CD4-positive, alpha-beta T cell treated with Interleukin-17A for 1 hour (primary cell): ENCODE measurements around the gene SLC25A38.

Source experiments
- DNase-seq: peaks from one replicate; pipeline ENCODE4 v3.0.0-alpha.2; 2020

Gene SLC25A38

DNA sequence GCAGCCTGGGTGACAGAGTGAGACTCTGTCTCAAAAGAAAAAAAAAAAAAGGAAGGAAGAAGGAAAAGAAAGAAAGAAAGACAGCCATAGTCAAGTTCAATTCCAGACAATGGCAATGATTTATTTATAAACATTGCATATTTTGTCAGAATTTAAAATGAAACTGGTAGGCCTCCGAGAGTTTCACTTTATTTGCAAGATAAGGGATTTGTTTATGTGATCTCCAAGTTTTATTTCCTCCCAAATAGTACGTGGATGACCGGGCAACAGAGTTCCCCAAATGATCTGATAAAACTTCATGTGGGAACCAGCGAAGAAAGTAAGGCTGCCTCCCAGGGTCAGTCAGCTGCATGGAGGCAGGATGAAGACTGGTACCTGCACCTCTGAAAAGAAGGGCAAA lies 55.7 kb downstream of the SLC25A38 start:
- no peak for DNase-seq

DNA sequence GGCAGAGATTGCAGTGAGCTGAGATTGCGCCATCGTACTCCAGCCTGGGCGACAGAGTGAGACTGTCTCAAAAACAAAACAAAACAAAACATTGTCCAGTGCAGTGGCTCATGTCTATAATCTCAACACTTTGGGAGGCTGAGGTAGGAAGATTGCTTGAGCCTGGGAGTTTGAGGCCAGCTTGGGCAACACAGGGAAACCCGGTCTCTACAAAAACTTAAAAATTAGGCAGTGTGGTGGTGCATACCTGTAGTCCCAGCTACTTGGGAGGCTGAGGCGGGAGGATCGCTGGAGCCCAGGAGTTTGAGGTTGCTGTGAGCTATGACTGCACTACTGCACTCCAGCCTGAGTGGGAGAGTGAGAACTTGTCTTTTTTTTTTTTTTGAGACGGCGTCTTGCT lies 57.1 kb downstream of the SLC25A38 start:
- DNase-seq: no peak

DNA sequence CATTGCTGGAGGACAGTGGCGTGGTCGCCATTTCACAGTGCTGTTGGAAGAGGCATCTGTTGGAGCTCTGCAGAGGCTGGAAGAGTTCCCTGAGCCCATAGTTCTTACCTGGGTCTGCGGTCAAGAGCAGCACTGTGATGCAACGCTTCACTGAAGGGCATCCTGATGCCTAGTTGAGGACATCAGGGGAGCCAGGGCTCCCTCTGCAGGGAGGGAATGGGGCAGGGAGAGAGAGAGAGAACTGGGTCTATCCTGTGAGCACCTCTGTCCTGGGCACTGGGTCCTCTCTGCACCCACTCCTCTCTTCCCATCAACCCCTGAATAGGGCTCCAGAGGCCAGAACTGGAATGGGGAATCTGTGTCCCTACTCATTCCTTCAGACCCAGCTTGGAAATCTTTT lies 60.4 kb downstream of the SLC25A38 start:
- DNase-seq: no peak

GRCh38 chr3:39445927-39446326 lies 62.8 kb downstream of the SLC25A38 start:
- DNase-seq: no peak

DNA sequence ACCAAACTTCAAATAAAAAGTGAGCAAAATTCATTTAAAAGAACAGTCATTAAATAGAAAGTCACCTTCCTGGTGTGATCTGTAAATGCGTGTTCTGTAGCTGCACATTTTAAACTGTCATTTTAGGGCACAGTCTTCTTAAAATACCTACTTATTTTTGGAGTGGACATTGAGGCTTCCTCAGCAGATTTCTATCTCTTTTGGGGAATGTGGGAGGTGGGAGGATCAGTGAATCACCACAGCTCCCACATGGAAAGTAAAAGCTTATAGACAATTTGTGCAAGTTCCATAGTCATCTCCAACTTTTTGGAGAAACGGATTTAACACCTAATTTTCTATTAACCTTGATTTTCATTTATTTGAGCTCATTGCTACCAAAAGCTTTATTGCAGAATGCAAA lies 63.3 kb downstream of the SLC25A38 start:
- DNase-seq: no peak
